K562 (cell line): ENCODE results near the gene HOXC4. TPM values are rescaled to one million over a fixed set of nuclear protein-coding genes. Genes with fewer than 3 reads are reported as not detected.

ENCODE experiments used
- ATAC-seq: fragments of 200-7000 bp; cut with Tn5 transposase; 3 replicates; pipeline ENCODE4 v1.9.1; 2020; ENCODE audit warnings: moderate library complexity
- BruUV-seq: library from RNA; stranded (reverse); fragments of 400-500 nt; replicated peaks from 2 replicates; lab custom pipeline; 2021; lab: Mats Ljungman, UMichigan
- CTCF ChIA-PET: fragments of 300-600 bp; formaldehyde crosslinking; extraction: SDS; loops from one replicate; lab custom pipeline; 2021; ENCODE audit warnings: low intra/inter-chr PET ratio; lab: Yijun Ruan, JAX
- POLR2A ChIA-PET: fragments of 300-600, 350-650 bp; sonication (Branson Sonifier 250); formaldehyde crosslinking; extraction: SDS; loops from one replicate; lab custom pipeline; 2021; ENCODE audit warnings: antibody characterized with exemption, inconsistent platforms; lab: Yijun Ruan, JAX
- DNase-seq, 4 experiments: peaks; one replicate each; pipeline versions ENCODE4 v3.0.0 to v3.0.0-alpha.2; 2011 to 2018; ENCODE audit warnings: low spot score in 3 of 4, mixed read lengths in 3 of 4; ENCODE audit errors: extremely low read depth in 1 of 4
- FAIRE-seq: peaks from 2 replicates; lab custom pipeline; 2011; peaks lifted over from hg19 to GRCh38; lab: Jason Lieb, UNC
- H2AFZ ChIP-seq: 2 replicates; pipeline ENCODE4 v1.6.0; 2011; ENCODE audit warnings: low read depth, low read length, control low read depth, inconsistent platforms
- H3K27ac ChIP-seq: fragments of 200-600 bp; 3 replicates; pipeline ENCODE4 v1.8.0; 2011; ENCODE audit warnings: low read depth, mild to moderate bottlenecking, control low read depth, inconsistent platforms, low read length, moderate library complexity, mixed read lengths; ENCODE audit errors: extremely low read depth
- H3K27me3 ChIP-seq, 2 experiments: fragments of 300-600 bp in 1 of 2; 2 replicates in 1 of 2; 3 replicates in 1 of 2; pipeline versions ENCODE4 v1.6.0 to v1.8.0; 2011; ENCODE audit warnings: inconsistent platforms in 2 of 2, low read length in 2 of 2, mild to moderate bottlenecking in 1 of 2, mixed read lengths in 1 of 2, moderate library complexity in 1 of 2; ENCODE audit not compliant: control insufficient read depth in 2 of 2, insufficient read depth in 2 of 2
- H3K36me3 ChIP-seq: fragments of 300-600 bp; 3 replicates; pipeline ENCODE4 v1.8.0; 2011; ENCODE audit warnings: mild to moderate bottlenecking, low read length, inconsistent platforms; ENCODE audit not compliant: control insufficient read depth, insufficient read depth
- H3K4me1 ChIP-seq, 2 experiments: fragments of 200-600 bp in 1 of 2; replicated peaks in 1 of 2; 2 replicates in 1 of 2; 3 replicates in 1 of 2; pipeline versions ENCODE4 v1.5.1 to v1.8.0; 2011; ENCODE audit warnings: inconsistent platforms in 2 of 2, low read length in 2 of 2, mild to moderate bottlenecking in 1 of 2, mixed read lengths in 1 of 2, moderate library complexity in 1 of 2; ENCODE audit not compliant: control insufficient read depth in 2 of 2, insufficient read depth in 2 of 2
- H3K4me2 ChIP-seq: 2 replicates; pipeline ENCODE4 v1.6.1; 2011; ENCODE audit warnings: low read length, control low read depth, inconsistent platforms, mixed read lengths; ENCODE audit not compliant: insufficient read depth
- H3K4me3 ChIP-seq: fragments of 200-600 bp; sonication (generic), shearing (Covaris generic); 2 replicates; pipeline ENCODE4 v1.5.1; 2016; ENCODE audit warnings: control low read depth, inconsistent platforms
- H3K79me2 ChIP-seq: fragments of 200-600 bp; 3 replicates; pipeline ENCODE4 v1.8.0; 2011; ENCODE audit warnings: low read length, inconsistent platforms; ENCODE audit not compliant: control insufficient read depth, insufficient read depth
- H3K9ac ChIP-seq, 2 experiments: 2 replicates each; pipeline versions ENCODE4 v1.6.0 to v1.6.1; 2011; ENCODE audit warnings: low read depth in 2 of 2, low read length in 2 of 2, control low read depth in 1 of 2, inconsistent platforms in 1 of 2, mild to moderate bottlenecking in 1 of 2, mixed read lengths in 1 of 2; ENCODE audit not compliant: insufficient read depth in 1 of 2
- H3K9me1 ChIP-seq: one replicate; pipeline ENCODE4 v1.6.0; 2011; ENCODE audit warnings: inconsistent platforms, mild to moderate bottlenecking, low read length, moderate library complexity; ENCODE audit not compliant: control insufficient read depth, insufficient read depth
- H3K9me3 ChIP-seq: replicated peaks from 2 replicates; pipeline ENCODE4 v1.5.1; 2011; ENCODE audit warnings: low read depth, low read length, inconsistent platforms; ENCODE audit not compliant: control insufficient read depth, insufficient read depth
- H4K20me1 ChIP-seq: replicated peaks from 2 replicates; pipeline ENCODE4 v1.6.1; 2011; ENCODE audit warnings: low read length, inconsistent platforms, mixed read lengths; ENCODE audit not compliant: control insufficient read depth, insufficient read depth
- BACH1 ChIP-seq: fragments of 200-800 bp; sonication (Bioruptor generic); IDR thresholded peaks from 2 replicates; pipeline ENCODE4 v1.6.1; 2016; ENCODE audit warnings: missing genetic modification characterization, missing compliant biosample characterization
- BCL6 ChIP-seq: fragments of 250-450 bp; sonication (Bioruptor Pico); IDR thresholded peaks from 2 replicates; pipeline ENCODE4 v1.4.0; 2020
- CHD4 ChIP-seq: fragments of 200-600 bp; sonication (generic); IDR thresholded peaks from 3 replicates; pipeline ENCODE4 v1.6.1; 2012; ENCODE audit warnings: low read depth, mild to moderate bottlenecking, mixed read lengths, low read length, inconsistent platforms; ENCODE audit not compliant: insufficient read depth, insufficient replicate concordance, poor library complexity, severe bottlenecking
- EGR1 ChIP-seq: fragments of 450-650 bp; conservative IDR thresholded peaks from 2 replicates; pipeline ENCODE4 v1.6.1; 2017; ENCODE audit warnings: mild to moderate bottlenecking
- ETV6 ChIP-seq, 3 experiments: fragments of 150-350 bp in 1 of 3; sonication (generic) in 1 of 3; formaldehyde crosslinking in 1 of 3; IDR thresholded peaks; 2 replicates each; pipeline versions ENCODE4 v1.6.1 to v1.8.0; 2014 to 2022; ENCODE audit warnings: borderline replicate concordance in 2 of 3, low read depth in 2 of 3, antibody characterized with exemption in 1 of 3, low read length in 1 of 3, mild to moderate bottlenecking in 1 of 3, missing genetic modification reagents in 1 of 3
- GTF2E2 ChIP-seq: fragments of 200-800 bp; sonication (Bioruptor generic); IDR thresholded peaks from 2 replicates; pipeline ENCODE4 v1.6.1; 2016; ENCODE audit warnings: missing genetic modification characterization, missing compliant biosample characterization
- NFIC ChIP-seq: fragments of 450-650 bp; IDR thresholded peaks from 2 replicates; pipeline ENCODE4 v1.6.1; 2017; ENCODE audit warnings: mild to moderate bottlenecking, inconsistent platforms
- RBM39 ChIP-seq: fragments of 200-400 bp; formaldehyde crosslinking; optimal IDR thresholded peaks from 2 replicates; pipeline ENCODE3; 2018; ENCODE audit warnings: low read depth, low read length
- UBTF ChIP-seq, 2 experiments: IDR thresholded peaks; 2 replicates each; pipeline ENCODE4 v1.6.1; 2012; ENCODE audit warnings: improper control_type of control experiment in 2 of 2, low read depth in 2 of 2, low read length in 2 of 2, borderline replicate concordance in 1 of 2
- ZFPM2 ChIP-seq: fragments of 250-450 bp; sonication (Bioruptor Pico); IDR thresholded peaks from 2 replicates; pipeline ENCODE4 v1.5.1; 2022; ENCODE audit warnings: mild to moderate bottlenecking
- ZNF263 ChIP-seq: sonication (generic); formaldehyde crosslinking; IDR thresholded peaks from 2 replicates; pipeline ENCODE4 v1.8.0; 2022; ENCODE audit warnings: mild to moderate bottlenecking, missing genetic modification reagents, borderline replicate concordance
- ZNF551 ChIP-seq: fragments of 250-450 bp; sonication (Bioruptor Pico); IDR thresholded peaks from 2 replicates; pipeline ENCODE4 v1.5.0; 2021; ENCODE audit warnings: mild to moderate bottlenecking, moderate library complexity
- ZNF586 ChIP-seq: fragments of 450-650 bp; formaldehyde crosslinking; conservative IDR thresholded peaks from 2 replicates; pipeline ENCODE4 v1.4.0; 2020; ENCODE audit warnings: mild to moderate bottlenecking, moderate library complexity
- WGBS: fragments of 100-300 bp; shearing (Covaris generic); methylation state at CpG from one replicate; pipeline ENCODE4 v1.1.6; 2016; ENCODE audit warnings: low coverage, mixed read lengths; ENCODE audit not compliant: insufficient coverage; ENCODE audit errors: missing lambda C conversion rate; 5-methylcytosine and 5-hydroxymethylcytosine counted together
- in situ Hi-C: fragments of 300-500 bp; cut with MboI; formaldehyde crosslinking; loops from 4 replicates; pipeline ENCODE4 v1.15.0; 2018; ENCODE audit warnings: inconsistent platforms, mixed read lengths
- intact Hi-C: fragments of 100-400 bp; cut with micrococcal nuclease; formaldehyde crosslinking; loops from 2 replicates; pipeline ENCODE4 v1.14.2; 2022
- polyA plus RNA-seq, 8 experiments: library from polyadenylated mRNA; depleted of rRNA in 4 of 8; stranded (reverse) in 5 of 8; unstranded in 3 of 8; fragments of >200 nt; fragmentation: Nextera tagmentation in 2 of 8; fragmentation: Illumina TruSeq in 1 of 8; extraction: Ambion mirVana in 2 of 8; extraction: Trizol in 1 of 8; gene quantifications; 2 replicates each; pipeline versions ENCODE4 v1.2.1 to v1.2.3, GENCODE V29; 2011 to 2014; ENCODE audit warnings: inconsistent platforms in 1 of 8, missing spikeins in 1 of 8
- total RNA-seq, 7 experiments: library from RNA; depleted of rRNA in 6 of 7; stranded (reverse); fragments of >200 nt in 6 of 7; fragmentation: Illumina TruSeq in 2 of 7; extraction: Trizol in 2 of 7; gene quantifications; 2 replicates each; pipeline versions ENCODE4 v1.2.1 to v1.2.3, GENCODE V29; 2011 to 2021; ENCODE audit warnings: low replicate concordance in 1 of 7
- TF ChIP-seq, protein P1 (sequence below): sonication (generic); formaldehyde crosslinking; IDR thresholded peaks from 2 replicates; pipeline ENCODE4 v1.8.1; 2023; ENCODE audit warnings: mild to moderate bottlenecking, missing genetic modification reagents
- TF ChIP-seq, protein P2 (sequence below): IDR thresholded peaks from 2 replicates; pipeline ENCODE4 v1.6.1; 2014; ENCODE audit warnings: antibody characterized with exemption

The HOXC4 gene
- total and polyA plus RNA-seq, 9 of the 15 experiments (the other 6 are each of a cell fraction or from before 2014, with no cell fraction given) = 0.06 to 1.5 (median 0.44) TPM; not detected in 1

GRCh38 chr12:54068418-54069070, 14.9 kb downstream of the HOXC4 start:
- no peaks in the 10 kb centered on the region for H3K9me1 ChIP-seq
- H3K4me3 ChIP-seq = no peak overlapping the region
- no TSS peak for BruUV-seq
- no peak overlapping the region for H3K9ac ChIP-seq
- DNase-seq = no peak
- no peak overlapping the region for H3K4me2 ChIP-seq
- no peaks in the 10 kb centered on the region for H3K36me3 ChIP-seq
- in situ Hi-C loops (no loop called here), intact Hi-C loops (no loop called here)
- FAIRE-seq = peak; percentile 6
- no peak overlapping the region for H2AFZ ChIP-seq
- CTCF ChIA-PET = no interaction called here
- H3K27ac ChIP-seq = no peak overlapping the region
- TF ChIP-seq BACH1 (tag) = no peak
- no peak for TF ChIP-seq BCL6 (CRISPR knock-in tag)
- TF ChIP-seq ZNF586 = no peak
- no peak for TF ChIP-seq NFIC
- no peak for TF ChIP-seq ZNF263 (CRISPR knock-in tag)
- no peak for TF ChIP-seq ZFPM2 (CRISPR knock-in tag)
- TF ChIP-seq, protein P1, sequence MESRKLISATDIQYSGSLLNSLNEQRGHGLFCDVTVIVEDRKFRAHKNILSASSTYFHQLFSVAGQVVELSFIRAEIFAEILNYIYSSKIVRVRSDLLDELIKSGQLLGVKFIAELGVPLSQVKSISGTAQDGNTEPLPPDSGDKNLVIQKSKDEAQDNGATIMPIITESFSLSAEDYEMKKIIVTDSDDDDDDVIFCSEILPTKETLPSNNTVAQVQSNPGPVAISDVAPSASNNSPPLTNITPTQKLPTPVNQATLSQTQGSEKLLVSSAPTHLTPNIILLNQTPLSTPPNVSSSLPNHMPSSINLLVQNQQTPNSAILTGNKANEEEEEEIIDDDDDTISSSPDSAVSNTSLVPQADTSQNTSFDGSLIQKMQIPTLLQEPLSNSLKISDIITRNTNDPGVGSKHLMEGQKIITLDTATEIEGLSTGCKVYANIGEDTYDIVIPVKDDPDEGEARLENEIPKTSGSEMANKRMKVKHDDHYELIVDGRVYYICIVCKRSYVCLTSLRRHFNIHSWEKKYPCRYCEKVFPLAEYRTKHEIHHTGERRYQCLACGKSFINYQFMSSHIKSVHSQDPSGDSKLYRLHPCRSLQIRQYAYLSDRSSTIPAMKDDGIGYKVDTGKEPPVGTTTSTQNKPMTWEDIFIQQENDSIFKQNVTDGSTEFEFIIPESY (CRISPR knock-in tag) = no peak
- no peak for TF ChIP-seq CHD4
- no peak for TF ChIP-seq UBTF (IDR thresholded peaks at IDR 0.05; ENCODE audit: borderline replicate concordance in 1 of 2, low read depth in 2 of 2, low read length in 2 of 2)
- no peak for TF ChIP-seq EGR1
- no peak for TF ChIP-seq GTF2E2 (tag)
- no peak for TF ChIP-seq ZNF551 (CRISPR knock-in tag)
- TF ChIP-seq RBM39 = no peak
- TF ChIP-seq, protein P2, sequence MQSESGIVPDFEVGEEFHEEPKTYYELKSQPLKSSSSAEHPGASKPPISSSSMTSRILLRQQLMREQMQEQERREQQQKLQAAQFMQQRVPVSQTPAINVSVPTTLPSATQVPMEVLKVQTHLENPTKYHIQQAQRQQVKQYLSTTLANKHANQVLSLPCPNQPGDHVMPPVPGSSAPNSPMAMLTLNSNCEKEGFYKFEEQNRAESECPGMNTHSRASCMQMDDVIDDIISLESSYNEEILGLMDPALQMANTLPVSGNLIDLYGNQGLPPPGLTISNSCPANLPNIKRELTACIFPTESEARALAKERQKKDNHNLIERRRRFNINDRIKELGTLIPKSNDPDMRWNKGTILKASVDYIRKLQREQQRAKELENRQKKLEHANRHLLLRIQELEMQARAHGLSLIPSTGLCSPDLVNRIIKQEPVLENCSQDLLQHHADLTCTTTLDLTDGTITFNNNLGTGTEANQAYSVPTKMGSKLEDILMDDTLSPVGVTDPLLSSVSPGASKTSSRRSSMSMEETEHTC = no peak
- no peak for TF ChIP-seq ETV6 (IDR thresholded peaks at IDR 0.05; ENCODE audit: borderline replicate concordance in 1 of 2, low read depth in 2 of 2, low read length in 1 of 2)
- no peak for TF ChIP-seq ETV6 (CRISPR knock-in tag; IDR thresholded peaks at IDR 0.05; ENCODE audit: borderline replicate concordance)
- H3K4me1 ChIP-seq = no peaks in the 10 kb centered on the region
- peaks cover 4 to 9% of the 10 kb centered on the region in 2 experiments for H3K27me3 ChIP-seq
- ATAC-seq = no peak
- no peaks in the 10 kb centered on the region for H3K9me3 ChIP-seq
- POLR2A ChIA-PET = interaction anchor here (0.7 to 1.1 kb wide), 2 partner anchors 11 to 30 kb away, joined by 3 to 4 read pairs; no protein-coding TSS in a partner anchor
- H4K20me1 ChIP-seq = no peaks in the 10 kb centered on the region; the same call in 1 of the 2 replicates
- WGBS = 5% methylated on average over 4 of the region's 4 CpGs
- no peaks in the 10 kb centered on the region for H3K79me2 ChIP-seq
